Measurements from ENCODE around the gene RHOXF2B. TPM values are rescaled to one million over a fixed set of nuclear protein-coding genes. Genes with fewer than 3 reads are reported as not detected.

Gene RHOXF2B
- total and polyA plus RNA-seq, 2 of the 4 experiments (the other 2 are of a cell fraction) = not detected

DNA sequence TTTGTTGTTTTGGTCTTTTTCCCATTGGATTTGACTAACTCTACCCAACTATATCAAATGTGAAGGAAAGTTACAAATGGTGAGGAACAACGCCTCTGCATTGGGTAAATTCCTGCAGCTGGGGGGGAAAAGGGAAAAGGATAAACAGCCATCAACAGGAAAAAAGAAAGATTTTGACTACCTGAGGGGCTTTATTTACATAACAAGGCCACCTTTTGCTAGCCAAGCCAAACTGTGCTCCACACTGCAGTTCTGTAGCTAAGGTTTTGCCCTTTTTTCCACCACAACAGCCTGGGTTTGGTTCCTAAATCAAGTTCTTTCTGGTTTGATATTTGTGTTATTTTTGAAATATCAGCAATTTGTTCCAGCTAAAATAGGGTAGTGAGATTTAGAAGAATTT lies 40.8 kb downstream of the RHOXF2B start:
- Histone ChIP-seq H3K27me3 (ENCODE audit: control insufficient read depth, insufficient read depth, low read length) (no peaks in the 10 kb centered on the region), H3K4me3 (ENCODE audit: insufficient read depth, low read depth, low read length) (no peak overlapping the region), H2AFZ (replicated peaks; ENCODE audit: low read length, poor library complexity) (no peak overlapping the region), H4K5ac (ENCODE audit: low read depth, low read length) (no peak overlapping the region), H3K23ac (ENCODE audit: low read depth, low read length) (no peak overlapping the region), H2BK120ac (ENCODE audit: low read depth, low read length) (no peak overlapping the region), H3K9me3 (ENCODE audit: control insufficient read depth, insufficient read depth, low read length) (no peaks in the 10 kb centered on the region), H3K4ac (ENCODE audit: low read depth, low read length) (no peak overlapping the region), H2AK5ac (ENCODE audit: low read depth, low read length) (no peak overlapping the region), H3K4me1 (ENCODE audit: control insufficient read depth, insufficient read depth, low read length) (no peaks in the 10 kb centered on the region), H3K9ac (ENCODE audit: low read depth, low read length) (no peak overlapping the region), H2BK20ac (ENCODE audit: low read depth, low read length) (no peak overlapping the region), H3K27ac (ENCODE audit: insufficient read depth, low read length) (no peak overlapping the region), H3K9me1 (ENCODE audit: insufficient read depth, low read length) (no peaks in the 10 kb centered on the region), H3K18ac (ENCODE audit: low read depth, low read length) (no peak overlapping the region), H3K56ac (ENCODE audit: extremely low read depth, insufficient read depth, low read length) (no peak overlapping the region), H3K79me1 (ENCODE audit: low read depth in 1 of 2, low read length in 2 of 2) (no peaks in the 10 kb centered on the region), H2AK9ac (replicated peaks; ENCODE audit: low read depth, low read length, poor library complexity) (no peak overlapping the region), H4K8ac (ENCODE audit: low read depth in 2 of 2, low read length in 2 of 2) (no peak overlapping the region), H3K4me2 (ENCODE audit: low read depth, low read length) (no peak overlapping the region), H3K36me3 (ENCODE audit: control insufficient read depth, insufficient read depth, low read length) (no peaks in the 10 kb centered on the region), H3K14ac (replicated peaks; ENCODE audit: low read depth, low read length) (no peak overlapping the region), H4K20me1 (ENCODE audit: insufficient read depth, low read length) (no peaks in the 10 kb centered on the region), H2BK15ac (ENCODE audit: low read depth, low read length) (no peak overlapping the region), H2BK5ac (ENCODE audit: low read depth, low read length, poor library complexity, severe bottlenecking) (no peak overlapping the region), H4K91ac (ENCODE audit: insufficient read depth, low read depth, low read length) (no peak overlapping the region)
- ChIA-PET POLR2A (ENCODE audit: unreplicated experiment) (no interaction called here), CTCF (no interaction called here)
- dilution Hi-C loops (cut with HindIII; ENCODE audit: low sequenced_read_pairs, unreplicated experiment) (no loop called here), intact Hi-C loops (cut with micrococcal nuclease) (loop anchor here (10.0 kb wide), 1 partner anchor 178 kb away; no protein-coding TSS in a partner anchor), in situ Hi-C loops (cut with MboI; ENCODE audit: low sequenced_read_pairs) (loop anchor here (10.0 kb wide), 1 partner anchor 58 kb away; no protein-coding TSS in a partner anchor)
- DNase-seq = no peak
- no peak for TF ChIP-seq MAZ (IDR thresholded peaks at IDR 0.05; ENCODE audit: borderline replicate concordance, low read depth, low read length)
- TF ChIP-seq SMC3 (IDR thresholded peaks at IDR 0.05; ENCODE audit: low read depth, low read length) = no peak
- TF ChIP-seq MXI1 (IDR thresholded peaks at IDR 0.05; ENCODE audit: borderline replicate concordance, low read depth, low read length) = no peak
- no peak for TF ChIP-seq MAFK (IDR thresholded peaks at IDR 0.05; ENCODE audit: low read depth, low read length)
- TF ChIP-seq NFE2L2 (IDR thresholded peaks at IDR 0.05; ENCODE audit: low read depth, low read length) = no peak
- no peak for TF ChIP-seq CEBPB (IDR thresholded peaks at IDR 0.05; ENCODE audit: low read depth, low read length)
- TF ChIP-seq CHD1 (IDR thresholded peaks at IDR 0.05; ENCODE audit: low read depth, low read length) = no peak
- TF ChIP-seq POLR2A (IDR thresholded peaks at IDR 0.05; ENCODE audit: low read depth, low read length) = no peak
- no peak for TF ChIP-seq RAD21 (IDR thresholded peaks at IDR 0.05; ENCODE audit: low read length)
- TF ChIP-seq RFX5 (IDR thresholded peaks at IDR 0.05; ENCODE audit: low read depth, low read length) = no peak
- TF ChIP-seq BHLHE40 (IDR thresholded peaks at IDR 0.05; ENCODE audit: low read depth, low read length) = no peak
- TF ChIP-seq, protein P1, sequence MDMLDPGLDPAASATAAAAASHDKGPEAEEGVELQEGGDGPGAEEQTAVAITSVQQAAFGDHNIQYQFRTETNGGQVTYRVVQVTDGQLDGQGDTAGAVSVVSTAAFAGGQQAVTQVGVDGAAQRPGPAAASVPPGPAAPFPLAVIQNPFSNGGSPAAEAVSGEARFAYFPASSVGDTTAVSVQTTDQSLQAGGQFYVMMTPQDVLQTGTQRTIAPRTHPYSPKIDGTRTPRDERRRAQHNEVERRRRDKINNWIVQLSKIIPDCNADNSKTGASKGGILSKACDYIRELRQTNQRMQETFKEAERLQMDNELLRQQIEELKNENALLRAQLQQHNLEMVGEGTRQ (IDR thresholded peaks at IDR 0.05; ENCODE audit: low read depth, low read length) = no peak
- no peak for TF ChIP-seq FOS (IDR thresholded peaks at IDR 0.05; ENCODE audit: low read depth, low read length)
- TF ChIP-seq, protein P2, sequence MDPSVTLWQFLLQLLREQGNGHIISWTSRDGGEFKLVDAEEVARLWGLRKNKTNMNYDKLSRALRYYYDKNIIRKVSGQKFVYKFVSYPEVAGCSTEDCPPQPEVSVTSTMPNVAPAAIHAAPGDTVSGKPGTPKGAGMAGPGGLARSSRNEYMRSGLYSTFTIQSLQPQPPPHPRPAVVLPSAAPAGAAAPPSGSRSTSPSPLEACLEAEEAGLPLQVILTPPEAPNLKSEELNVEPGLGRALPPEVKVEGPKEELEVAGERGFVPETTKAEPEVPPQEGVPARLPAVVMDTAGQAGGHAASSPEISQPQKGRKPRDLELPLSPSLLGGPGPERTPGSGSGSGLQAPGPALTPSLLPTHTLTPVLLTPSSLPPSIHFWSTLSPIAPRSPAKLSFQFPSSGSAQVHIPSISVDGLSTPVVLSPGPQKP (IDR thresholded peaks at IDR 0.05; ENCODE audit: borderline replicate concordance, low read depth, low read length) = no peak
- TF ChIP-seq RCOR1 (IDR thresholded peaks at IDR 0.05; ENCODE audit: insufficient replicate concordance, low read length) = no peak
- BruUV-seq (replicated peaks) = no TSS peak
- WGBS, 2 experiments (ENCODE audit: extremely low coverage in 2 of 2, insufficient read length in 1 of 2) = no CpG with 5 or more reads among the region's 1 CpG
- ATAC-seq (ENCODE audit: low read depth) = no peak

All from IMR-90 (cell line).